HepG2 (cell line): ENCODE measurements around the gene MPC1. TPM values are rescaled to one million over a fixed set of nuclear protein-coding genes. Genes with fewer than 3 reads are reported as not detected.
A peak's percentile ranks its signal among the peaks of the same experiment; 100 is the strongest.

Source experiments
- AHR ChIP-seq: IDR thresholded peaks from 2 replicates; pipeline ENCODE4 v1.6.1; 2018; ENCODE audit warnings: missing genetic modification reagents, missing compliant biosample characterization
- ARNT2 ChIP-seq: sonication (generic); formaldehyde crosslinking; IDR thresholded peaks from 2 replicates; pipeline ENCODE4 v1.8.0; 2022; ENCODE audit warnings: mild to moderate bottlenecking, low read depth, missing genetic modification reagents, moderate library complexity
- ETV6 ChIP-seq: sonication (generic); formaldehyde crosslinking; conservative IDR thresholded peaks from 2 replicates; pipeline ENCODE4 v1.4.0; 2020; ENCODE audit warnings: missing genetic modification reagents
- FOSL2 ChIP-seq: sonication (generic); formaldehyde crosslinking; IDR thresholded peaks from 2 replicates; pipeline ENCODE4 v1.4.0; 2020; ENCODE audit warnings: missing genetic modification reagents
- GATAD2A ChIP-seq: IDR thresholded peaks from 2 replicates; pipeline ENCODE4 v1.6.1; 2016
- HDAC1 ChIP-seq: sonication (generic); formaldehyde crosslinking; IDR thresholded peaks from 2 replicates; pipeline ENCODE4 v1.5.1; 2020; ENCODE audit warnings: mild to moderate bottlenecking, missing genetic modification reagents
- HMG20B ChIP-seq: conservative IDR thresholded peaks from 2 replicates; pipeline ENCODE4 v1.6.1; 2016; ENCODE audit warnings: missing genetic modification reagents, missing compliant biosample characterization
- HMGA1 ChIP-seq: sonication (generic); formaldehyde crosslinking; conservative IDR thresholded peaks from 2 replicates; pipeline ENCODE4 v1.4.0; 2020; ENCODE audit warnings: missing genetic modification reagents
- KDM2A ChIP-seq: sonication (generic); formaldehyde crosslinking; IDR thresholded peaks from 2 replicates; pipeline ENCODE4 v1.4.0; 2020; ENCODE audit warnings: low read depth, missing genetic modification reagents, borderline replicate concordance
- KLF9 ChIP-seq: IDR thresholded peaks from 2 replicates; pipeline ENCODE4 v1.6.1; 2016; ENCODE audit warnings: low read depth
- MAX ChIP-seq: IDR thresholded peaks from 2 replicates; pipeline ENCODE4 v1.6.1; 2012; ENCODE audit warnings: inconsistent platforms
- MBNL3 ChIP-seq: fragments of 250-450 bp; sonication (Bioruptor Pico); conservative IDR thresholded peaks from 2 replicates; pipeline ENCODE4 v1.8.0; 2022; ENCODE audit warnings: mild to moderate bottlenecking, inconsistent platforms
- NFKB2 ChIP-seq: sonication (generic); formaldehyde crosslinking; IDR thresholded peaks from 2 replicates; pipeline ENCODE4 v1.4.0; 2020; ENCODE audit warnings: missing genetic modification reagents, borderline replicate concordance
- NR2F2 ChIP-seq: IDR thresholded peaks from 2 replicates; pipeline ENCODE4 v1.6.1; 2012; ENCODE audit warnings: low read depth, inconsistent platforms, borderline replicate concordance
- SSRP1 ChIP-seq: IDR thresholded peaks from 2 replicates; pipeline ENCODE4 v1.6.1; 2016; ENCODE audit warnings: control low read depth
- TBL1XR1 ChIP-seq: fragments of 150-350 bp; IDR thresholded peaks from 2 replicates; pipeline ENCODE4 v1.6.1; 2014; ENCODE audit warnings: borderline replicate concordance, low read length; ENCODE audit not compliant: partially characterized antibody
- TGIF2 ChIP-seq: IDR thresholded peaks from 2 replicates; pipeline ENCODE4 v1.6.1; 2016; ENCODE audit warnings: control low read depth, missing compliant biosample characterization
- ZNF354B ChIP-seq: sonication (generic); formaldehyde crosslinking; IDR thresholded peaks from 2 replicates; pipeline ENCODE4 v1.8.0; 2022; ENCODE audit warnings: mild to moderate bottlenecking, missing genetic modification reagents
- ZNF382 ChIP-seq: sonication (generic); formaldehyde crosslinking; IDR thresholded peaks from 2 replicates; pipeline ENCODE4 v1.5.0; 2020; ENCODE audit warnings: missing genetic modification reagents, mild to moderate bottlenecking, borderline replicate concordance
- ZNF460 ChIP-seq: sonication (generic); formaldehyde crosslinking; IDR thresholded peaks from 2 replicates; pipeline ENCODE4 v1.5.1; 2020; ENCODE audit warnings: missing genetic modification reagents, mild to moderate bottlenecking, borderline replicate concordance
- ZNF558 ChIP-seq: sonication (generic); formaldehyde crosslinking; IDR thresholded peaks from 2 replicates; pipeline ENCODE4 v1.9.0; 2022; ENCODE audit warnings: mild to moderate bottlenecking, missing genetic modification reagents, borderline replicate concordance
- ZNF761 ChIP-seq: sonication (generic); formaldehyde crosslinking; conservative IDR thresholded peaks from 2 replicates; pipeline ENCODE4 v1.4.0; 2020; ENCODE audit warnings: mild to moderate bottlenecking, missing genetic modification reagents
- polyA plus RNA-seq, 8 experiments: library from polyadenylated mRNA; depleted of rRNA in 3 of 8; stranded (reverse) in 7 of 8; unstranded in 1 of 8; fragments of >200 nt; fragmentation: Illumina TruSeq in 4 of 8; extraction: Trizol in 4 of 8; gene quantifications; 2 replicates each; pipeline versions ENCODE4 v1.2.1 to v1.2.3, GENCODE V29; 2011 to 2016; ENCODE audit warnings: low read depth in 4 of 8, missing spikeins in 1 of 8, mixed read lengths in 1 of 8; ENCODE audit not compliant: insufficient read depth in 1 of 8
- total RNA-seq, 5 experiments: library from RNA; depleted of rRNA; stranded (reverse); fragments of >200 nt; fragmentation: Illumina TruSeq; extraction: Trizol; gene quantifications; 2 replicates each; pipeline ENCODE4 v1.2.3, GENCODE V29; 2016; ENCODE audit warnings: low read depth in 1 of 5
- TF ChIP-seq, protein P1 (sequence below): sonication (generic); formaldehyde crosslinking; IDR thresholded peaks from 2 replicates; pipeline ENCODE4 v1.4.0; 2020; ENCODE audit warnings: missing genetic modification reagents, borderline replicate concordance
- TF ChIP-seq, protein P2 (sequence below), 2 experiments: sonication (generic) in 1 of 2; formaldehyde crosslinking in 1 of 2; IDR thresholded peaks; 2 replicates each; pipeline versions ENCODE4 v1.5.1 to v1.6.1; 2011 to 2020; ENCODE audit warnings: borderline replicate concordance in 1 of 2, low read depth in 1 of 2, low read length in 1 of 2, mild to moderate bottlenecking in 1 of 2, missing genetic modification reagents in 1 of 2, moderate library complexity in 1 of 2
- TF ChIP-seq, protein P3 (sequence below): sonication (generic); formaldehyde crosslinking; IDR thresholded peaks from 2 replicates; pipeline ENCODE4 v1.5.0; 2020; ENCODE audit warnings: missing genetic modification reagents
- TF ChIP-seq, protein P4 (sequence below): sonication (generic); formaldehyde crosslinking; IDR thresholded peaks from 2 replicates; pipeline ENCODE4 v1.4.0; 2020; ENCODE audit warnings: missing genetic modification reagents

MPC1 gene
- total and polyA plus RNA-seq, 2 of the 13 experiments (the other 11 are each of a cell fraction or from before 2014, with no cell fraction given) = 189 to 214 TPM

GRCh38 chr6:166330612-166331011 is 52.1 kb downstream of the MPC1 start (continued):
- no peak for TF ChIP-seq TGIF2 (CRISPR knock-in tag)
- TF ChIP-seq, protein P1, sequence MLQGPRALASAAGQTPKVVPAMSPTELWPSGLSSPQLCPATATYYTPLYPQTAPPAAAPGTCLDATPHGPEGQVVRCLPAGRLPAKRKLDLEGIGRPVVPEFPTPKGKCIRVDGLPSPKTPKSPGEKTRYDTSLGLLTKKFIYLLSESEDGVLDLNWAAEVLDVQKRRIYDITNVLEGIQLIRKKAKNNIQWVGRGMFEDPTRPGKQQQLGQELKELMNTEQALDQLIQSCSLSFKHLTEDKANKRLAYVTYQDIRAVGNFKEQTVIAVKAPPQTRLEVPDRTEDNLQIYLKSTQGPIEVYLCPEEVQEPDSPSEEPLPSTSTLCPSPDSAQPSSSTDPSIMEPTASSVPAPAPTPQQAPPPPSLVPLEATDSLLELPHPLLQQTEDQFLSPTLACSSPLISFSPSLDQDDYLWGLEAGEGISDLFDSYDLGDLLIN (CRISPR knock-in tag) = no peak
- no peak for TF ChIP-seq SSRP1 (CRISPR knock-in tag)
- TF ChIP-seq ZNF558 (CRISPR knock-in tag) = no peak
- TF ChIP-seq, protein P2, sequence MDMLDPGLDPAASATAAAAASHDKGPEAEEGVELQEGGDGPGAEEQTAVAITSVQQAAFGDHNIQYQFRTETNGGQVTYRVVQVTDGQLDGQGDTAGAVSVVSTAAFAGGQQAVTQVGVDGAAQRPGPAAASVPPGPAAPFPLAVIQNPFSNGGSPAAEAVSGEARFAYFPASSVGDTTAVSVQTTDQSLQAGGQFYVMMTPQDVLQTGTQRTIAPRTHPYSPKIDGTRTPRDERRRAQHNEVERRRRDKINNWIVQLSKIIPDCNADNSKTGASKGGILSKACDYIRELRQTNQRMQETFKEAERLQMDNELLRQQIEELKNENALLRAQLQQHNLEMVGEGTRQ (IDR thresholded peaks at IDR 0.05; ENCODE audit: low read depth, low read length) = no peak
- TF ChIP-seq, protein P2 (CRISPR knock-in tag; IDR thresholded peaks at IDR 0.05; ENCODE audit: borderline replicate concordance) = no peak
- no peak for TF ChIP-seq KLF9 (CRISPR knock-in tag)
- TF ChIP-seq FOSL2 (CRISPR knock-in tag) = peak; percentile 62
- TF ChIP-seq TBL1XR1 = no peak
- no peak for TF ChIP-seq HMGA1 (CRISPR knock-in tag)
- no peak for TF ChIP-seq ZNF460
- no peak for TF ChIP-seq ETV6 (CRISPR knock-in tag)
- TF ChIP-seq ZNF354B = no peak
- TF ChIP-seq ZNF382 (CRISPR knock-in tag) = no peak
- peak; percentile 78 for TF ChIP-seq HDAC1 (CRISPR knock-in tag)
- TF ChIP-seq, protein P3, sequence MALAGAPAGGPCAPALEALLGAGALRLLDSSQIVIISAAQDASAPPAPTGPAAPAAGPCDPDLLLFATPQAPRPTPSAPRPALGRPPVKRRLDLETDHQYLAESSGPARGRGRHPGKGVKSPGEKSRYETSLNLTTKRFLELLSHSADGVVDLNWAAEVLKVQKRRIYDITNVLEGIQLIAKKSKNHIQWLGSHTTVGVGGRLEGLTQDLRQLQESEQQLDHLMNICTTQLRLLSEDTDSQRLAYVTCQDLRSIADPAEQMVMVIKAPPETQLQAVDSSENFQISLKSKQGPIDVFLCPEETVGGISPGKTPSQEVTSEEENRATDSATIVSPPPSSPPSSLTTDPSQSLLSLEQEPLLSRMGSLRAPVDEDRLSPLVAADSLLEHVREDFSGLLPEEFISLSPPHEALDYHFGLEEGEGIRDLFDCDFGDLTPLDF (CRISPR knock-in tag) = no peak
- no peak for TF ChIP-seq ARNT2 (CRISPR knock-in tag)
- no peak for TF ChIP-seq MBNL3 (CRISPR knock-in tag)
- TF ChIP-seq NFKB2 (CRISPR knock-in tag) = peak; percentile 55; the same call in 1 of the 2 replicates
- TF ChIP-seq MAX = peak; percentile 79
- TF ChIP-seq ZNF761 (CRISPR knock-in tag) = no peak
- TF ChIP-seq, protein P4, sequence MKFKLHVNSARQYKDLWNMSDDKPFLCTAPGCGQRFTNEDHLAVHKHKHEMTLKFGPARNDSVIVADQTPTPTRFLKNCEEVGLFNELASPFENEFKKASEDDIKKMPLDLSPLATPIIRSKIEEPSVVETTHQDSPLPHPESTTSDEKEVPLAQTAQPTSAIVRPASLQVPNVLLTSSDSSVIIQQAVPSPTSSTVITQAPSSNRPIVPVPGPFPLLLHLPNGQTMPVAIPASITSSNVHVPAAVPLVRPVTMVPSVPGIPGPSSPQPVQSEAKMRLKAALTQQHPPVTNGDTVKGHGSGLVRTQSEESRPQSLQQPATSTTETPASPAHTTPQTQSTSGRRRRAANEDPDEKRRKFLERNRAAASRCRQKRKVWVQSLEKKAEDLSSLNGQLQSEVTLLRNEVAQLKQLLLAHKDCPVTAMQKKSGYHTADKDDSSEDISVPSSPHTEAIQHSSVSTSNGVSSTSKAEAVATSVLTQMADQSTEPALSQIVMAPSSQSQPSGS (CRISPR knock-in tag) = no peak; the same call in 1 of the 2 replicates
- TF ChIP-seq HMG20B (CRISPR knock-in tag) = peak; percentile 58; the same call in 1 of the 2 replicates
- TF ChIP-seq KDM2A = peak; percentile 83
- TF ChIP-seq NR2F2 = no peak; the same call in 1 of the 2 replicates
- TF ChIP-seq GATAD2A (CRISPR knock-in tag) = peak; percentile 70
- peak; percentile 38; the same call in 1 of the 2 replicates for TF ChIP-seq AHR
